ENCODE data around the gene MDFI.

GRCh38 chr6:41699063-41699462 is 60.8 kb downstream of the MDFI start:
- no peak for TF ChIP-seq CTCF (IDR thresholded peaks at IDR 0.05; ENCODE audit: low read length)
- TF ChIP-seq EZH2 (IDR thresholded peaks at IDR 0.05; ENCODE audit: borderline replicate concordance, low read length), result no peak

All from OCI-LY1 (cell line).